ENCODE measurements around the gene MSTN. TPM values are rescaled to one million over a fixed set of nuclear protein-coding genes. Genes with fewer than 3 reads are reported as not detected.
"Not testable (repeated sequence)": the region's sequence is repeated elsewhere in the genome, so short reads cannot be mapped to it uniquely, and the experiment has no call there.

The MSTN gene
- total RNA-seq, 1 donor: not detected

DNA sequence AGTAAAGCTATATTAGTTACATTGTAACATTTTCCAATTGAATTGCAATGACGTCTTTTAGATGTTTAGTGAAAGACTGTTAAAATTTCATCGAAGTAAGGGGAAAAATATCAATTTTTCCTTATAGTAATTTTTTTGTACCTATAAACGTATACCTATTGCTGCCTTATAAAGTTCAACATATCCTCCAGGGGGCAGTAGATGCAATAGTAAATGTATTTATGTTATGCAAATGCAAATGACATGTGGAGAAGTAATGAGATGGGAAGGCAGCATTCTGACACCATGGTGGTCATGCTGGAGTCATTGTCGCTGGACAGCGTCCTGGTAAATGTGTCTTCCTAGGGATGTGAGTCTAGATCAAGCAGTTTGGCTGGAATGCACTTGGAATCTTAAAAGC is 38.7 kb downstream of the MSTN start:
- DNase-seq (ENCODE audit: insufficient read length, low spot score, missing footprints): no peak
- Histone ChIP-seq H4K20me1 (ENCODE audit: insufficient read depth, low read length) (no peaks in the 10 kb centered on the region), H3K4me3 (ENCODE audit: insufficient read depth, low read length) (no peak overlapping the region), H2AFZ (ENCODE audit: low read length) (no peak overlapping the region), H3K9me3 (ENCODE audit: low read depth, low read length) (no peaks in the 10 kb centered on the region), H3K79me2 (ENCODE audit: insufficient read depth, low read length) (no peaks in the 10 kb centered on the region), H3K27ac (ENCODE audit: low read depth, low read length) (no peak overlapping the region), H3K4me2 (ENCODE audit: insufficient read depth, low read length) (no peak overlapping the region), H3K4me1 (ENCODE audit: insufficient read depth, low read length) (no peaks in the 10 kb centered on the region), H3K27me3 (ENCODE audit: insufficient read depth, low read length) (no peaks in the 10 kb centered on the region), H3K36me3 (ENCODE audit: insufficient read depth, low read length) (no peaks in the 10 kb centered on the region)
- TF ChIP-seq, protein P1, sequence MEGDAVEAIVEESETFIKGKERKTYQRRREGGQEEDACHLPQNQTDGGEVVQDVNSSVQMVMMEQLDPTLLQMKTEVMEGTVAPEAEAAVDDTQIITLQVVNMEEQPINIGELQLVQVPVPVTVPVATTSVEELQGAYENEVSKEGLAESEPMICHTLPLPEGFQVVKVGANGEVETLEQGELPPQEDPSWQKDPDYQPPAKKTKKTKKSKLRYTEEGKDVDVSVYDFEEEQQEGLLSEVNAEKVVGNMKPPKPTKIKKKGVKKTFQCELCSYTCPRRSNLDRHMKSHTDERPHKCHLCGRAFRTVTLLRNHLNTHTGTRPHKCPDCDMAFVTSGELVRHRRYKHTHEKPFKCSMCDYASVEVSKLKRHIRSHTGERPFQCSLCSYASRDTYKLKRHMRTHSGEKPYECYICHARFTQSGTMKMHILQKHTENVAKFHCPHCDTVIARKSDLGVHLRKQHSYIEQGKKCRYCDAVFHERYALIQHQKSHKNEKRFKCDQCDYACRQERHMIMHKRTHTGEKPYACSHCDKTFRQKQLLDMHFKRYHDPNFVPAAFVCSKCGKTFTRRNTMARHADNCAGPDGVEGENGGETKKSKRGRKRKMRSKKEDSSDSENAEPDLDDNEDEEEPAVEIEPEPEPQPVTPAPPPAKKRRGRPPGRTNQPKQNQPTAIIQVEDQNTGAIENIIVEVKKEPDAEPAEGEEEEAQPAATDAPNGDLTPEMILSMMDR (IDR thresholded peaks at IDR 0.05; ENCODE audit: extremely low read depth, low read depth, low read length): peak; percentile 60

DNA sequence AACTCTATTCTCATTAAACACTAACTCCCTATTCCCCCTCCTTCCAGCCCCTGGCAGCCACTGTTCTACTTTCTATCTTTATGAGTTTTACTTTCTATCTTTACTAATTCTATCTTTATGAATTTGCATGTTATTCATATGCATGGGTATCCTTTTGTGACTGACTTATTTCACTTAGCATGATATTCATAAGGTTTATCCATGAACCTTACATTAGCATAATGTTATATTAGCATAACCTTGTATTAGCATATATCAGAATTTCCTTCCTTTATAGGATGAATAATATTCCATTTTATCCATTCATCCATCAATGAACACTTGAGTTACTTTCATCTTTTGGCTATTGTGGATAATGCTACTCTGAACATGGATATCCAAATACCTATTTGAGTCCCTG is 41.8 kb downstream of the MSTN start:
- H3K27me3 ChIP-seq (ENCODE audit: insufficient read depth, low read length): no peaks in the 10 kb centered on the region

DNA sequence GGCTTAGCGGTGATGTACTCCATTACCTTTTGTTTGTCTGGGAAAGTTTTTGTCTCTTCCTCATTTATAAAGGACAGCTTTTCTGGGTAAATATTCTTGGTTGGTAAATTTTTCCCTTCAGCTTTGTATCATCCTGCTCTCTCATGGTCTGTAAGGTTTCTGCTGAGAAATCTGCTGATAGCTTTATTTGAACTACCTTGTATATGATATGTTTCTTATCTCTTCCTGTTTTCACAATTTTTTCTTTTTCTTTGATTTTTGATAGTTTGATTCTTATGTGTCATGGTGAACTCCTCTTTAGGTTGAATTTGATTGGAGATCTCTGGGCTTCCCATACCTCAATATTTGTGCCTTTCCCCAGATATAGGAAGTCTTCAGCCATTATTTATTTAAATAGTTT is 44.7 kb downstream of the MSTN start:
- Histone ChIP-seq H3K36me3 (ENCODE audit: insufficient read depth, low read length) (no peaks in the 10 kb centered on the region), H3K4me2 (ENCODE audit: insufficient read depth, low read length) (no peak overlapping the region), H3K4me1 (ENCODE audit: insufficient read depth, low read length) (no peaks in the 10 kb centered on the region), H4K20me1 (ENCODE audit: insufficient read depth, low read length) (no peaks in the 10 kb centered on the region), H3K4me3 (ENCODE audit: insufficient read depth, low read length) (no peak overlapping the region), H3K79me2 (ENCODE audit: insufficient read depth, low read length) (no peaks in the 10 kb centered on the region), H3K9me3 (ENCODE audit: low read depth, low read length) (peaks cover 2% of the 10 kb centered on the region), H2AFZ (ENCODE audit: low read length) (no peak overlapping the region), H3K27me3 (ENCODE audit: insufficient read depth, low read length) (no peaks in the 10 kb centered on the region), H3K27ac (ENCODE audit: low read depth, low read length) (no peak overlapping the region)
- no peak for DNase-seq (ENCODE audit: insufficient read length, low spot score, missing footprints)
- TF ChIP-seq, protein P1 (IDR thresholded peaks at IDR 0.05; ENCODE audit: extremely low read depth, low read depth, low read length): no peak

More for the DNA sequence above, 41.8 kb downstream of the MSTN start:
- TF ChIP-seq, protein P1 (IDR thresholded peaks at IDR 0.05; ENCODE audit: extremely low read depth, low read depth, low read length): no peak
- H3K9me3 ChIP-seq (ENCODE audit: low read depth, low read length): peaks cover 2% of the 10 kb centered on the region
- H2AFZ ChIP-seq (ENCODE audit: low read length): no peak overlapping the region
- no peak overlapping the region for H3K27ac ChIP-seq (ENCODE audit: low read depth, low read length)
- H4K20me1 ChIP-seq (ENCODE audit: insufficient read depth, low read length): no peaks in the 10 kb centered on the region
- no peaks in the 10 kb centered on the region for H3K4me1 ChIP-seq (ENCODE audit: insufficient read depth, low read length)
- no peaks in the 10 kb centered on the region for H3K36me3 ChIP-seq (ENCODE audit: insufficient read depth, low read length)
- no peak overlapping the region for H3K4me2 ChIP-seq (ENCODE audit: insufficient read depth, low read length)
- H3K79me2 ChIP-seq (ENCODE audit: insufficient read depth, low read length): no peaks in the 10 kb centered on the region
- H3K4me3 ChIP-seq (ENCODE audit: insufficient read depth, low read length): no peak overlapping the region
- no peak for DNase-seq (ENCODE audit: insufficient read length, low spot score, missing footprints)

DNA sequence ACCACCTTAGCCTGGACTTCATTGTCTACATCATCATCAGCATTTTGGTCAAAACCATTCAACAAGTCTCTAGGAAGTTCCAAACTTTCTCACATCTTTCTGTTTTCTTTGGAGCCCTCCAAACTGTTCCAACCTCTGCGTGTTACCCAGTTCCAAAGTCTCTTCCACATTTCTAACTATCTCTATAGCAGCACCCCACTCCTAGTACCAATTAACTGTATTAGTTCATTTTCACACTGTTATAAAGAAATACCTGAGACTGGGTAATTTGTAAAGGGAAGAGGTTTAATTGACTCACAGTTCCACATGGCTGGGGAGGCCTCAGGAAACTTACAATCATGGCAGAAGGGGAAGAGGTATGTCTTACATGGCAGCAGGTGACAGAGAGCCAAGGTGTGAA is 46.6 kb downstream of the MSTN start:
- H3K79me2 ChIP-seq (ENCODE audit: insufficient read depth, low read length); H3K27ac ChIP-seq (ENCODE audit: low read depth, low read length); H3K27me3 ChIP-seq (ENCODE audit: insufficient read depth, low read length); H3K4me3 ChIP-seq (ENCODE audit: insufficient read depth, low read length); H3K9me3 ChIP-seq (ENCODE audit: low read depth, low read length); DNase-seq (ENCODE audit: insufficient read length, low spot score, missing footprints); H4K20me1 ChIP-seq (ENCODE audit: insufficient read depth, low read length); H3K36me3 ChIP-seq (ENCODE audit: insufficient read depth, low read length); H3K4me2 ChIP-seq (ENCODE audit: insufficient read depth, low read length); H2AFZ ChIP-seq (ENCODE audit: low read length); H3K4me1 ChIP-seq (ENCODE audit: insufficient read depth, low read length): not testable (repeated sequence)

All from osteoblast (primary cell).